ENCODE results near the gene CFP. TPM values are rescaled to one million over a fixed set of nuclear protein-coding genes. Genes with fewer than 3 reads are reported as not detected.

Gene CFP
- total RNA-seq, 1 experiment from 2014 or later, result 2.0 TPM

DNA sequence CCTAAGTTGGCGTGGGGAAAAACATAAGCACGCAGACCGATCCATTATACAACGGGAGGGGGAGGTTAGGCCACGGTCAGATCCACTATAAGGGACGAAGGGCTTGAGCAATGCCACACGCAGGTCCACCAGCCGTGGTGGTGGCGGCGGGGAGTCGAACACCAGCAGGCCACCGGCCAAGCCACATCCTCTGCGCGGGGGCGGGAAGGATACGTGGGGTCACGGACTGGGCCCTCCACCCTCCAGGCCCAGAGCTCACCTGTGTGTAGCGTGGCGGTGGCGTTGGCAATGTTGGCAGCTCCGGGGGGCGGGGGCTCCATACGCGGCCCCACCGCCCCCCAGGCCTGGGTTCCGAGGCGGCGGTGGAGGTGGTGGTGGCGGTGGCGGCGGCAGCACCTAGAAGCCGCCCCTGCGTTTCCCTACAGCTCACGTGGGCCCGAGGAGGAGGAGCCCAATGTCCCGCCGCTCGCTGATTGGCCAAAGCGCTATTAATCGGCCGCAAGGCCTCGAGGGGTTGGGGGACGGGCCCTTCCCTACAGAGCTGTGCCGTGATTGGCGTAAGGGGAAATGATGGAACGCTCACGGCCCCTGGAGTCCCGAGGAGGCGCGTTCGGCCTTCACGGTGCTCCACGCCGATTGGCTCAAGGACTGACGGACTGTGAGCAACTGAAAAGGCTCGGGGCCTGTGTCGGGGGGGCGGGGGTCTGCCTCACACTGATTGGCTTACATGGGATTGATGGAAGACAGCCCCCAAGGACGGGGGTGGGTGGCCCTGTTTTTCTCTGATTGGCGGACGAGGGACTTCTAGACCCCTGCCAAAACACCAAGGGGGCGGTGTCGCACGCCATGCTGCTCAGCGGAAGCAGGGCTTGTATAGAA, 20.7 kb upstream of the CFP start, which contains the start of gene ELK1 (continued):
- TF ChIP-seq NR1H2 (CRISPR knock-in tag; IDR thresholded peaks at IDR 0.05) (no peak), ZNF138 (CRISPR knock-in tag; conservative IDR thresholded peaks at IDR 0.05) (no peak), FOXJ3 (CRISPR knock-in tag; IDR thresholded peaks at IDR 0.05; ENCODE audit: borderline replicate concordance) (no peak), EMX1 (CRISPR knock-in tag; IDR thresholded peaks at IDR 0.05) (no peak), SMAD4 (CRISPR knock-in tag; IDR thresholded peaks at IDR 0.05) (no peak)
- TF ChIP-seq, protein P1, sequence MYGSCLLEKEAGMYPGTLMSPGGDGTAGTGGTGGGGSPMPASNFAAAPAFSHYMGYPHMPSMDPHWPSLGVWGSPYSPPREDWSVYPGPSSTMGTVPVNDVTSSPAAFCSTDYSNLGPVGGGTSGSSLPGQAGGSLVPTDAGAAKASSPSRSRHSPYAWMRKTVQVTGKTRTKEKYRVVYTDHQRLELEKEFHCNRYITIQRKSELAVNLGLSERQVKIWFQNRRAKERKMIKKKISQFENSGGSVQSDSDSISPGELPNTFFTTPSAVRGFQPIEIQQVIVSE (CRISPR knock-in tag; IDR thresholded peaks at IDR 0.05; ENCODE audit: borderline replicate concordance), result no peak
- TF ChIP-seq, protein P2, sequence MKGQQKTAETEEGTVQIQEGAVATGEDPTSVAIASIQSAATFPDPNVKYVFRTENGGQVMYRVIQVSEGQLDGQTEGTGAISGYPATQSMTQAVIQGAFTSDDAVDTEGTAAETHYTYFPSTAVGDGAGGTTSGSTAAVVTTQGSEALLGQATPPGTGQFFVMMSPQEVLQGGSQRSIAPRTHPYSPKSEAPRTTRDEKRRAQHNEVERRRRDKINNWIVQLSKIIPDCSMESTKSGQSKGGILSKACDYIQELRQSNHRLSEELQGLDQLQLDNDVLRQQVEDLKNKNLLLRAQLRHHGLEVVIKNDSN (CRISPR knock-in tag; IDR thresholded peaks at IDR 0.05), result peak; percentile 83
- TF ChIP-seq, protein P3, sequence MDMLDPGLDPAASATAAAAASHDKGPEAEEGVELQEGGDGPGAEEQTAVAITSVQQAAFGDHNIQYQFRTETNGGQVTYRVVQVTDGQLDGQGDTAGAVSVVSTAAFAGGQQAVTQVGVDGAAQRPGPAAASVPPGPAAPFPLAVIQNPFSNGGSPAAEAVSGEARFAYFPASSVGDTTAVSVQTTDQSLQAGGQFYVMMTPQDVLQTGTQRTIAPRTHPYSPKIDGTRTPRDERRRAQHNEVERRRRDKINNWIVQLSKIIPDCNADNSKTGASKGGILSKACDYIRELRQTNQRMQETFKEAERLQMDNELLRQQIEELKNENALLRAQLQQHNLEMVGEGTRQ (CRISPR knock-in tag; IDR thresholded peaks at IDR 0.05), result peak; percentile 87
- TF ChIP-seq, protein P4, sequence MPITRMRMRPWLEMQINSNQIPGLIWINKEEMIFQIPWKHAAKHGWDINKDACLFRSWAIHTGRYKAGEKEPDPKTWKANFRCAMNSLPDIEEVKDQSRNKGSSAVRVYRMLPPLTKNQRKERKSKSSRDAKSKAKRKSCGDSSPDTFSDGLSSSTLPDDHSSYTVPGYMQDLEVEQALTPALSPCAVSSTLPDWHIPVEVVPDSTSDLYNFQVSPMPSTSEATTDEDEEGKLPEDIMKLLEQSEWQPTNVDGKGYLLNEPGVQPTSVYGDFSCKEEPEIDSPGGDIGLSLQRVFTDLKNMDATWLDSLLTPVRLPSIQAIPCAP (CRISPR knock-in tag; IDR thresholded peaks at IDR 0.05), result no peak
- TF ChIP-seq, protein P5, sequence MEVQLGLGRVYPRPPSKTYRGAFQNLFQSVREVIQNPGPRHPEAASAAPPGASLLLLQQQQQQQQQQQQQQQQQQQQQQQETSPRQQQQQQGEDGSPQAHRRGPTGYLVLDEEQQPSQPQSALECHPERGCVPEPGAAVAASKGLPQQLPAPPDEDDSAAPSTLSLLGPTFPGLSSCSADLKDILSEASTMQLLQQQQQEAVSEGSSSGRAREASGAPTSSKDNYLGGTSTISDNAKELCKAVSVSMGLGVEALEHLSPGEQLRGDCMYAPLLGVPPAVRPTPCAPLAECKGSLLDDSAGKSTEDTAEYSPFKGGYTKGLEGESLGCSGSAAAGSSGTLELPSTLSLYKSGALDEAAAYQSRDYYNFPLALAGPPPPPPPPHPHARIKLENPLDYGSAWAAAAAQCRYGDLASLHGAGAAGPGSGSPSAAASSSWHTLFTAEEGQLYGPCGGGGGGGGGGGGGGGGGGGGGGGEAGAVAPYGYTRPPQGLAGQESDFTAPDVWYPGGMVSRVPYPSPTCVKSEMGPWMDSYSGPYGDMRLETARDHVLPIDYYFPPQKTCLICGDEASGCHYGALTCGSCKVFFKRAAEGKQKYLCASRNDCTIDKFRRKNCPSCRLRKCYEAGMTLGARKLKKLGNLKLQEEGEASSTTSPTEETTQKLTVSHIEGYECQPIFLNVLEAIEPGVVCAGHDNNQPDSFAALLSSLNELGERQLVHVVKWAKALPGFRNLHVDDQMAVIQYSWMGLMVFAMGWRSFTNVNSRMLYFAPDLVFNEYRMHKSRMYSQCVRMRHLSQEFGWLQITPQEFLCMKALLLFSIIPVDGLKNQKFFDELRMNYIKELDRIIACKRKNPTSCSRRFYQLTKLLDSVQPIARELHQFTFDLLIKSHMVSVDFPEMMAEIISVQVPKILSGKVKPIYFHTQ (CRISPR knock-in tag; IDR thresholded peaks at IDR 0.05), result no peak

DNA sequence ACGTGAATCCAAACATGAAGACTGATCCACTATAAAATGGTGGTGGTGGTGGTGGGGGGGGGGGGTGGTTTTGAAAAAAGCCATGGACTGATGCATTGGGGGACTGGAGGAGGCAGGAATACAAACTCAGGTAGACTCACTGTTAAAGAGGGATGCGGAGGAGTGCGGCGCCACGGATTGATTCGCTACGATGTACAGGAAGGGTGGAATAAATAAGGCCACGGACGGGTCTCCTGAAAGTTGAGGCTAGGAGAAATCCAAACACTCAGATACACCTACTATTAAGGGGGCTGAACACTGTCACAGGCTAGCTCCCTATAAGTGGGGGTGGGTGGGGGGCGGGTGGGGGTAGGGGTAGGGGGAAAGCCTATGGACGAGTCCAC, 20.0 kb upstream of the CFP start:
- TF ChIP-seq, protein P6, sequence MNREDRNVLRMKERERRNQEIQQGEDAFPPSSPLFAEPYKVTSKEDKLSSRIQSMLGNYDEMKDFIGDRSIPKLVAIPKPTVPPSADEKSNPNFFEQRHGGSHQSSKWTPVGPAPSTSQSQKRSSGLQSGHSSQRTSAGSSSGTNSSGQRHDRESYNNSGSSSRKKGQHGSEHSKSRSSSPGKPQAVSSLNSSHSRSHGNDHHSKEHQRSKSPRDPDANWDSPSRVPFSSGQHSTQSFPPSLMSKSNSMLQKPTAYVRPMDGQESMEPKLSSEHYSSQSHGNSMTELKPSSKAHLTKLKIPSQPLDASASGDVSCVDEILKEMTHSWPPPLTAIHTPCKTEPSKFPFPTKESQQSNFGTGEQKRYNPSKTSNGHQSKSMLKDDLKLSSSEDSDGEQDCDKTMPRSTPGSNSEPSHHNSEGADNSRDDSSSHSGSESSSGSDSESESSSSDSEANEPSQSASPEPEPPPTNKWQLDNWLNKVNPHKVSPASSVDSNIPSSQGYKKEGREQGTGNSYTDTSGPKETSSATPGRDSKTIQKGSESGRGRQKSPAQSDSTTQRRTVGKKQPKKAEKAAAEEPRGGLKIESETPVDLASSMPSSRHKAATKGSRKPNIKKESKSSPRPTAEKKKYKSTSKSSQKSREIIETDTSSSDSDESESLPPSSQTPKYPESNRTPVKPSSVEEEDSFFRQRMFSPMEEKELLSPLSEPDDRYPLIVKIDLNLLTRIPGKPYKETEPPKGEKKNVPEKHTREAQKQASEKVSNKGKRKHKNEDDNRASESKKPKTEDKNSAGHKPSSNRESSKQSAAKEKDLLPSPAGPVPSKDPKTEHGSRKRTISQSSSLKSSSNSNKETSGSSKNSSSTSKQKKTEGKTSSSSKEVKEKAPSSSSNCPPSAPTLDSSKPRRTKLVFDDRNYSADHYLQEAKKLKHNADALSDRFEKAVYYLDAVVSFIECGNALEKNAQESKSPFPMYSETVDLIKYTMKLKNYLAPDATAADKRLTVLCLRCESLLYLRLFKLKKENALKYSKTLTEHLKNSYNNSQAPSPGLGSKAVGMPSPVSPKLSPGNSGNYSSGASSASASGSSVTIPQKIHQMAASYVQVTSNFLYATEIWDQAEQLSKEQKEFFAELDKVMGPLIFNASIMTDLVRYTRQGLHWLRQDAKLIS (CRISPR knock-in tag; IDR thresholded peaks at IDR 0.05; ENCODE audit: borderline replicate concordance), result no peak
- ChIA-PET CTCF (no interaction called here), POLR2A (interaction anchor here (0.6 kb wide), 1 partner anchor 505 kb away, joined by 4 read pairs; the partner anchor contains the start of gene RBM10)
- ATAC-seq (no peak), DNase-seq (ENCODE audit: low spot score) (no peak)
- H3K27me3 Mint-ChIP-seq (ENCODE audit: low read depth), result no peaks in the 10 kb centered on the region
- H3K27ac Mint-ChIP-seq, result no peak overlapping the region
- peak overlapping the region; percentile 80 for H3K4me3 Mint-ChIP-seq
- peaks cover 23% of the 10 kb centered on the region for H3K4me1 Mint-ChIP-seq
- no peaks in the 10 kb centered on the region for H3K9me3 Mint-ChIP-seq
- H3K36me3 Mint-ChIP-seq, result peaks cover 17% of the 10 kb centered on the region

DNA sequence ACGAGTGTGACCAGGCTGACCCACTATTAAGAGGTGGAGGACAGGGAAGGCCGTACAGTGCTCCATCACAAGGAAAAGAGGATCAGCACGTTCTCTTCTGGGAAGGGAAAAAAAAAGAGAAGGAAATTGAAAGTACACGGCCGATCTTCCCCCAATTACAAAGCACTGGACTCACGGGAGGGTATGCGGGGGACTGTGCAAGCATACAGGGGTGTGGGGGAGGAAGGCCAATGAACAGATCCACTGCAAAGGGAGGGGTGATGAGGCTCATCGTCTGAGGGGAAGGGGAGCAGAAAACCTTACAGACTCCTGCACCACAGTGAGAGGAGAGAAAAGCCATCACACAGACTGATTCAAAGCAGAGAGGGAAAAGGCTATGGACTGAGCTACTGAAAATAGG, 19.5 kb upstream of the CFP start:
- ATAC-seq (no peak), DNase-seq (ENCODE audit: low spot score) (no peak)
- Mint-ChIP-seq H3K36me3 (peaks cover 13% of the 10 kb centered on the region), H3K4me1 (peaks cover 26% of the 10 kb centered on the region), H3K27me3 (ENCODE audit: low read depth) (no peaks in the 10 kb centered on the region), H3K4me3 (peak overlapping the region; percentile 80), H3K9me3 (no peaks in the 10 kb centered on the region), H3K27ac (no peak overlapping the region; the same call in 1 of the 2 replicates)
- POLR2A ChIA-PET, result no interaction called here
- CTCF ChIA-PET, result no interaction called here
- TF ChIP-seq, protein P7, sequence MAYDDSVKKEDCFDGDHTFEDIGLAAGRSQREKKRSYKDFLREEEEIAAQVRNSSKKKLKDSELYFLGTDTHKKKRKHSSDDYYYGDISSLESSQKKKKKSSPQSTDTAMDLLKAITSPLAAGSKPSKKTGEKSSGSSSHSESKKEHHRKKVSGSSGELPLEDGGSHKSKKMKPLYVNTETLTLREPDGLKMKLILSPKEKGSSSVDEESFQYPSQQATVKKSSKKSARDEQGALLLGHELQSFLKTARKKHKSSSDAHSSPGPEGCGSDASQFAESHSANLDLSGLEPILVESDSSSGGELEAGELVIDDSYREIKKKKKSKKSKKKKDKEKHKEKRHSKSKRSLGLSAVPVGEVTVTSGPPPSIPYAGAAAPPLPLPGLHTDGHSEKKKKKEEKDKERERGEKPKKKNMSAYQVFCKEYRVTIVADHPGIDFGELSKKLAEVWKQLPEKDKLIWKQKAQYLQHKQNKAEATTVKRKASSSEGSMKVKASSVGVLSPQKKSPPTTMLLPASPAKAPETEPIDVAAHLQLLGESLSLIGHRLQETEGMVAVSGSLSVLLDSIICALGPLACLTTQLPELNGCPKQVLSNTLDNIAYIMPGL (CRISPR knock-in tag; IDR thresholded peaks at IDR 0.05), result no peak
- TF ChIP-seq, protein P8, sequence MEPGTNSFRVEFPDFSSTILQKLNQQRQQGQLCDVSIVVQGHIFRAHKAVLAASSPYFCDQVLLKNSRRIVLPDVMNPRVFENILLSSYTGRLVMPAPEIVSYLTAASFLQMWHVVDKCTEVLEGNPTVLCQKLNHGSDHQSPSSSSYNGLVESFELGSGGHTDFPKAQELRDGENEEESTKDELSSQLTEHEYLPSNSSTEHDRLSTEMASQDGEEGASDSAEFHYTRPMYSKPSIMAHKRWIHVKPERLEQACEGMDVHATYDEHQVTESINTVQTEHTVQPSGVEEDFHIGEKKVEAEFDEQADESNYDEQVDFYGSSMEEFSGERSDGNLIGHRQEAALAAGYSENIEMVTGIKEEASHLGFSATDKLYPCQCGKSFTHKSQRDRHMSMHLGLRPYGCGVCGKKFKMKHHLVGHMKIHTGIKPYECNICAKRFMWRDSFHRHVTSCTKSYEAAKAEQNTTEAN (CRISPR knock-in tag; IDR thresholded peaks at IDR 0.05), result no peak
- TF ChIP-seq ZNF121 (CRISPR knock-in tag; IDR thresholded peaks at IDR 0.05) (no peak), IRF2 (CRISPR knock-in tag; IDR thresholded peaks at IDR 0.05; ENCODE audit: borderline replicate concordance, low read depth) (no peak), NFE2L1 (CRISPR knock-in tag; IDR thresholded peaks at IDR 0.05) (no peak), ATF1 (CRISPR knock-in tag; IDR thresholded peaks at IDR 0.05) (no peak), TCF7 (CRISPR knock-in tag; IDR thresholded peaks at IDR 0.05; ENCODE audit: low read depth) (no peak), ZNF317 (CRISPR knock-in tag; IDR thresholded peaks at IDR 0.05; ENCODE audit: borderline replicate concordance, low read depth) (no peak)

Data from WTC11 (cell line).